Endothelial cell of umbilical vein (primary cell): ENCODE data around the gene WBP4. TPM values are rescaled to one million over a fixed set of nuclear protein-coding genes. Genes with fewer than 3 reads are reported as not detected.

ENCODE experiments used
- BruUV-seq: library from RNA; stranded (reverse); fragments of 400-500 nt; replicated peaks from 2 replicates; lab custom pipeline; 2021; lab: Mats Ljungman, UMichigan
- CTCF ChIA-PET: fragments of 300-600, 350-600 bp; sonication (Branson Sonifier 250); formaldehyde crosslinking; loops from one replicate; lab custom pipeline; 2021; ENCODE audit warnings: antibody characterized with exemption, inconsistent platforms; lab: Charles Lee
- POLR2A ChIA-PET: fragments of 300-600, 350-600 bp; sonication (Branson Sonifier 250); formaldehyde crosslinking; loops from one replicate; lab custom pipeline; 2021; ENCODE audit warnings: antibody characterized with exemption, inconsistent platforms; lab: Charles Lee
- DNase-seq: peaks from one replicate; pipeline ENCODE4 v3.0.0-alpha.2; 2011; ENCODE audit warnings: low read depth, low spot score
- FAIRE-seq: peaks from 2 replicates; lab custom pipeline; 2011; peaks lifted over from hg19 to GRCh38; lab: Jason Lieb, UNC
- H2AFZ ChIP-seq: 2 replicates; pipeline ENCODE4 v1.6.0; 2012; ENCODE audit warnings: low read depth, low read length, control low read depth, inconsistent platforms
- H3K27ac ChIP-seq: 2 replicates; pipeline ENCODE4 v1.5.1; 2011; ENCODE audit warnings: low read depth, mild to moderate bottlenecking, control low read depth, low read length, moderate library complexity; ENCODE audit not compliant: insufficient read depth
- H3K27me3 ChIP-seq, 2 experiments: 2 replicates each; pipeline versions ENCODE4 v1.6.0 to v1.6.1; 2011; ENCODE audit warnings: low read length in 2 of 2, mixed read lengths in 1 of 2; ENCODE audit not compliant: control insufficient read depth in 2 of 2, insufficient read depth in 2 of 2
- H3K36me3 ChIP-seq, 2 experiments: 2 replicates in 1 of 2; 3 replicates in 1 of 2; pipeline ENCODE4 v1.5.1; 2011; ENCODE audit warnings: low read length in 2 of 2, mild to moderate bottlenecking in 1 of 2, moderate library complexity in 1 of 2; ENCODE audit not compliant: control insufficient read depth in 2 of 2, insufficient read depth in 2 of 2; ENCODE audit errors: extremely low read depth in 1 of 2
- H3K4me1 ChIP-seq: 3 replicates; pipeline ENCODE4 v1.5.1; 2011; ENCODE audit warnings: mild to moderate bottlenecking, low read length; ENCODE audit not compliant: control insufficient read depth, insufficient read depth; ENCODE audit errors: extremely low read depth
- H3K4me2 ChIP-seq: 2 replicates; pipeline ENCODE4 v1.6.1; 2011; ENCODE audit warnings: low read length, control low read depth, mixed read lengths; ENCODE audit not compliant: insufficient read depth
- H3K4me3 ChIP-seq, 3 experiments: fragments of 200-600 bp in 1 of 3; sonication (generic), shearing (Covaris generic) in 1 of 3; replicated peaks in 1 of 3; 2 replicates each; pipeline ENCODE4 v1.5.1; 2011 to 2016; ENCODE audit warnings: control low read depth in 3 of 3, low read length in 3 of 3, mild to moderate bottlenecking in 2 of 3, inconsistent platforms in 1 of 3, low read depth in 1 of 3, moderate library complexity in 1 of 3; ENCODE audit not compliant: insufficient read depth in 1 of 3
- H3K79me2 ChIP-seq: 2 replicates; pipeline ENCODE4 v1.6.0; 2012; ENCODE audit warnings: low read length, inconsistent platforms; ENCODE audit not compliant: control insufficient read depth, insufficient read depth
- H3K9ac ChIP-seq: replicated peaks from 2 replicates; pipeline ENCODE3; 2011; ENCODE audit warnings: low read length, control low read depth; ENCODE audit not compliant: insufficient read depth; ENCODE audit errors: extremely low read depth
- H3K9me1 ChIP-seq: replicated peaks from 3 replicates; pipeline ENCODE4 v1.6.0; 2011; ENCODE audit warnings: mild to moderate bottlenecking, low read length; ENCODE audit not compliant: control insufficient read depth, insufficient read depth; ENCODE audit errors: extremely low read depth
- H3K9me3 ChIP-seq: replicated peaks from 2 replicates; pipeline ENCODE4 v1.5.1; 2012; ENCODE audit warnings: low read length, inconsistent platforms; ENCODE audit not compliant: control insufficient read depth, insufficient read depth
- H4K20me1 ChIP-seq: replicated peaks from 2 replicates; pipeline ENCODE3; 2011; ENCODE audit warnings: mild to moderate bottlenecking, low read length; ENCODE audit not compliant: control insufficient read depth, insufficient read depth; ENCODE audit errors: extremely low read depth
- CTCF ChIP-seq, 2 donors: IDR thresholded peaks; 1 replicate in 1 of 2; 2 replicates in 1 of 2; pipeline ENCODE4 v1.5.1; 2011; ENCODE audit warnings: low read length in 2 of 2, mild to moderate bottlenecking in 2 of 2, moderate library complexity in 2 of 2, control low read depth in 1 of 2, inconsistent platforms in 1 of 2, low read depth in 1 of 2; ENCODE audit not compliant: insufficient read depth in 1 of 2; ENCODE audit errors: extremely low read depth in 1 of 2
- FOS ChIP-seq: IDR thresholded peaks from 2 replicates; pipeline ENCODE4 v1.6.1; 2011; ENCODE audit warnings: mild to moderate bottlenecking, low read length, moderate library complexity, borderline replicate concordance; ENCODE audit not compliant: insufficient read depth
- dilution Hi-C: fragments of 300-500 bp; cut with MboI; formaldehyde crosslinking; loops from one replicate; pipeline ENCODE4 v1.15.0; 2019; ENCODE audit warnings: low sequenced_read_pairs; ENCODE audit not compliant: extremely low pct_ligation_motif_present
- intact Hi-C: fragments of 100-400 bp; cut with micrococcal nuclease; formaldehyde crosslinking; loops from one replicate; pipeline ENCODE4 v1.10.0; 2022
- polyA plus RNA-seq, 4 experiments: library from polyadenylated mRNA; depleted of rRNA in 3 of 4; stranded (reverse) in 3 of 4; unstranded in 1 of 4; fragments of >200 nt; gene quantifications; 2 replicates each; pipeline versions ENCODE4 v1.2.1 to v1.2.3, GENCODE V29; 2011 to 2012; ENCODE audit warnings: missing spikeins in 1 of 4
- total RNA-seq: library from RNA; stranded (reverse); gene quantifications from 2 replicates; pipeline ENCODE4 v1.2.3, GENCODE V29; 2021

WBP4 gene
- total and polyA plus RNA-seq, 2 donors (not counting 3 experiments of a cell fraction or from before 2014, with no cell fraction given): 4.3 to 14.8 TPM

DNA sequence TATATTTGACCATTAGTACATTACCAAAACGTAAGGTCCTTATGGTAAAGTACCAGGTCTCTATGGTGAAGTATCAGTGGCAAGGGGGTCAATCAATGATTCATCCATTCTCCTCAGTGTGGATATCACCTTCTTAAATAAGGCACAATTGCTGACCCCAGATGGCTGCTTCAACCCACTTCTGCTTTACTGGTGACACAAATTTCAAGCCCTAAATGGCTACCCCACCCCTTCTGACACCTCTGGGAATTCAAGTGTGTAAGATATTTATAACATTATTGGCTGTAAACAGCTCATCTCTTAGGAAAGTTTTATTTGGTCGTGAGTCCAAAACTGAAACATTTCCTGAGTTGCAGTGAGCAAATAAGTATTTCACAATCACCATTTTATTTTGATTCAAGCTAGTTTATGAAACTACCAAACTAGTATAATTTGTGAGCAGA lies 7.9 kb upstream of the WBP4 start:
- peaks cover 18% of the 10 kb centered on the region for H3K4me1 ChIP-seq
- H3K4me2 ChIP-seq: no peak overlapping the region

More for the DNA sequence above, 7.9 kb upstream of the WBP4 start:
- Histone ChIP-seq H3K36me3 (no peaks in the 10 kb centered on the region), H3K9me3 (no peaks in the 10 kb centered on the region), H3K9me1 (no peaks in the 10 kb centered on the region), H3K4me3 (no peak overlapping the region), H3K27ac (no peak overlapping the region), H3K79me2 (peaks cover 51% of the 10 kb centered on the region), H4K20me1 (no peaks in the 10 kb centered on the region), H3K27me3 (no peaks in the 10 kb centered on the region), H2AFZ (no peak overlapping the region), H3K9ac (no peak overlapping the region)
- no TSS peak for BruUV-seq
- dilution Hi-C loops (no loop called here), intact Hi-C loops (no loop called here)
- CTCF ChIA-PET: interaction anchor here (0.6 to 3.1 kb wide), 12 partner anchors 9 to 169 kb away, joined by 3 to 14 read pairs (median 4); partner anchors contain the start of genes ELF1 and KBTBD7
- POLR2A ChIA-PET: interaction anchor here (0.7 kb wide), 1 partner anchor 1088 kb away, joined by 3 read pairs; no protein-coding TSS in a partner anchor
- no peak for DNase-seq
- TF ChIP-seq CTCF (IDR thresholded peaks at IDR 0.05; ENCODE audit: extremely low read depth in 1 of 2, insufficient read depth in 1 of 2, low read depth in 1 of 2, low read length in 2 of 2): no peak
- TF ChIP-seq FOS: no peak
- FAIRE-seq: no peak
